H1 (cell line): Measurements from ENCODE around the gene PIMREG.

ENCODE experiments used
- POLR2A ChIP-seq, 2 experiments: IDR thresholded peaks; 1 replicate in 1 of 2; 2 replicates in 1 of 2; pipeline ENCODE4 v1.6.1; 2011; ENCODE audit warnings: low read depth in 2 of 2, low read length in 2 of 2, mild to moderate bottlenecking in 2 of 2; ENCODE audit errors: control extremely low read depth in 1 of 2
- TBP ChIP-seq: IDR thresholded peaks from 2 replicates; pipeline ENCODE4 v1.6.1; 2011; ENCODE audit warnings: low read depth, low read length, improper control_type of control experiment
- TEAD4 ChIP-seq: IDR thresholded peaks from 2 replicates; pipeline ENCODE4 v1.6.1; 2012; ENCODE audit warnings: low read depth, low read length, inconsistent platforms, mixed read lengths
- TF ChIP-seq, protein P1 (sequence below), 3 experiments: IDR thresholded peaks; 1 replicate in 2 of 3; 2 replicates in 1 of 3; pipeline versions ENCODE4 v1.5.1 to v1.6.1; 2011; ENCODE audit warnings: low read length in 3 of 3, mild to moderate bottlenecking in 3 of 3, inconsistent platforms in 2 of 3, low read depth in 1 of 3, moderate library complexity in 1 of 3; ENCODE audit not compliant: insufficient read depth in 1 of 3; ENCODE audit errors: control extremely low read depth in 1 of 3

DNA sequence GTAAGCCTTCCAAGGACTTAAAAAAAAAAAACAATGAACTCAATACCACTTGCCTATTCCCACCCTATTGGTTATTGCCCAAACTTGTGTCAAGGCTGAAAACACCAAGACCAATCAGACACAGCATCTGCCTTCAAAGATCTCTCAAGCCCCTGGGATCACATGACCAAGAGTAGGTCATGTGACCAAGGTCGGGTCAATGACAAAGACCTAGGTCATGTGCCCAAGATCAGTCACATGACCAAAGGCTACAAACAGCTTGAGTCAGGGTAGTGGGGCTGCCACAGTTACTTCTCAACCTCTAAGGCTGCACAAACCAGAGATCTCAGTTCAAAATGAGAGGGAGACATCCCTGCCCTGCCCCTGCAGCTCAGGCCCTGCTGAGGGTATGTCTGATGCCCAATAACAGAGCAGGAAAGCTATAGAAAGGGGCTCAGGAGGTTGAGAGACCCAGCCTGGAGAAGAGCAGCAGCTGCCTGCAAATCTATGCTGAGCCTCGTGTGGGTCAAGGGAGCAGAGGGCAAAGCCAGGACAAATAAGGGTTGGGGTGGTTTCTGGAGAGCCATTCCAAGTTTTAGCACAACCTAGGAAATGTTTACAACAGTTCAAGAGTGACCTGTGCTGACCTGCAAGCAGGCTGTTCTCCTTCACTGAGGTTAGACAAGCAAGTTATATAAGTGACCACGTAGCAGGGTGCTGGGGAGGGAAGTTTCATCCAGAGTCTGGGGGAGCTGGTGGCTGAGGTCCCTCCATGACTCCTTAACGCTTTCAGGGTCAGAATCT lies 48.8 kb downstream of the PIMREG start:
- TF ChIP-seq, protein P1, sequence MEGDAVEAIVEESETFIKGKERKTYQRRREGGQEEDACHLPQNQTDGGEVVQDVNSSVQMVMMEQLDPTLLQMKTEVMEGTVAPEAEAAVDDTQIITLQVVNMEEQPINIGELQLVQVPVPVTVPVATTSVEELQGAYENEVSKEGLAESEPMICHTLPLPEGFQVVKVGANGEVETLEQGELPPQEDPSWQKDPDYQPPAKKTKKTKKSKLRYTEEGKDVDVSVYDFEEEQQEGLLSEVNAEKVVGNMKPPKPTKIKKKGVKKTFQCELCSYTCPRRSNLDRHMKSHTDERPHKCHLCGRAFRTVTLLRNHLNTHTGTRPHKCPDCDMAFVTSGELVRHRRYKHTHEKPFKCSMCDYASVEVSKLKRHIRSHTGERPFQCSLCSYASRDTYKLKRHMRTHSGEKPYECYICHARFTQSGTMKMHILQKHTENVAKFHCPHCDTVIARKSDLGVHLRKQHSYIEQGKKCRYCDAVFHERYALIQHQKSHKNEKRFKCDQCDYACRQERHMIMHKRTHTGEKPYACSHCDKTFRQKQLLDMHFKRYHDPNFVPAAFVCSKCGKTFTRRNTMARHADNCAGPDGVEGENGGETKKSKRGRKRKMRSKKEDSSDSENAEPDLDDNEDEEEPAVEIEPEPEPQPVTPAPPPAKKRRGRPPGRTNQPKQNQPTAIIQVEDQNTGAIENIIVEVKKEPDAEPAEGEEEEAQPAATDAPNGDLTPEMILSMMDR (IDR thresholded peaks at IDR 0.05; ENCODE audit: control extremely low read depth in 1 of 3, insufficient read depth in 1 of 3, low read depth in 1 of 3, low read length in 3 of 3): no peak
- peak; percentile 50; the same call in 1 of the 2 replicates for TF ChIP-seq TBP
- no peak for TF ChIP-seq TEAD4
- no peak for TF ChIP-seq POLR2A (IDR thresholded peaks at IDR 0.05; ENCODE audit: control extremely low read depth in 1 of 2, low read depth in 2 of 2, low read length in 2 of 2)
